HepG2 (cell line): Measurements from ENCODE around the gene RAB33B. TPM values are rescaled to one million over a fixed set of nuclear protein-coding genes. Genes with fewer than 3 reads are reported as not detected.

ENCODE experiments used
- ATAC-seq: fragments of 200-7000 bp; cut with Tn5 transposase; 3 replicates; pipeline ENCODE4 v1.9.1; 2020; ENCODE audit warnings: mild to moderate bottlenecking, moderate library complexity
- BruUV-seq: library from RNA; stranded (reverse); fragments of 400-500 nt; replicated peaks from 2 replicates; lab custom pipeline; 2021; lab: Mats Ljungman, UMichigan
- CTCF ChIA-PET: fragments of 300-600 bp; formaldehyde crosslinking; extraction: SDS; loops from one replicate; lab custom pipeline; 2021; ENCODE audit warnings: low total read pairs, inconsistent platforms, low intra/inter-chr PET ratio; lab: Yijun Ruan, JAX
- POLR2A ChIA-PET: fragments of 350-600 bp; sonication (Branson Sonifier 250); formaldehyde crosslinking; loops from one replicate; lab custom pipeline; 2020; ENCODE audit warnings: antibody characterized with exemption, inconsistent platforms; lab: Yijun Ruan, JAX
- DNase-seq: peaks from one replicate; pipeline ENCODE4 v3.0.0-alpha.2; 2015; ENCODE audit warnings: low spot score
- FAIRE-seq: peaks from 3 replicates; lab custom pipeline; 2011; peaks lifted over from hg19 to GRCh38; lab: Jason Lieb, UNC
- H2AFZ ChIP-seq: one replicate; pipeline ENCODE4 v1.6.1; 2011; ENCODE audit warnings: low read length, inconsistent platforms
- H3K27ac ChIP-seq: fragments of 300-600 bp; 3 replicates; pipeline ENCODE4 v1.8.0; 2011; ENCODE audit warnings: mixed run types, mild to moderate bottlenecking, mixed read lengths, low read length, inconsistent platforms; ENCODE audit not compliant: insufficient read depth; ENCODE audit errors: extremely low read length
- H3K27me3 ChIP-seq, 2 experiments: fragments of 200-600 bp in 1 of 2; 2 replicates in 1 of 2; 3 replicates in 1 of 2; pipeline versions ENCODE4 v1.6.0 to v1.8.0; 2011; ENCODE audit warnings: low read length in 2 of 2, mild to moderate bottlenecking in 2 of 2, moderate library complexity in 2 of 2, inconsistent platforms in 1 of 2; ENCODE audit not compliant: insufficient read depth in 2 of 2, control insufficient read depth in 1 of 2
- H3K36me3 ChIP-seq, 2 experiments: fragments of 200-600 bp in 1 of 2; replicated peaks in 1 of 2; 2 replicates in 1 of 2; 3 replicates in 1 of 2; pipeline versions ENCODE4 v1.5.1 to v1.8.0; 2011; ENCODE audit warnings: low read length in 2 of 2, inconsistent platforms in 1 of 2; ENCODE audit not compliant: insufficient read depth in 2 of 2, control insufficient read depth in 1 of 2
- H3K4me1 ChIP-seq: 2 replicates; pipeline ENCODE4 v1.5.1; 2012; ENCODE audit warnings: low read length, inconsistent platforms; ENCODE audit not compliant: insufficient read depth
- H3K4me2 ChIP-seq: 2 replicates; pipeline ENCODE4 v1.6.0; 2011; ENCODE audit warnings: low read depth, low read length, inconsistent platforms
- H3K4me3 ChIP-seq, 3 experiments: fragments of 200-600 bp in 1 of 3; sonication (generic), shearing (Covaris generic) in 1 of 3; replicated peaks in 1 of 3; 2 replicates each; pipeline ENCODE4 v1.5.1; 2011 to 2016; ENCODE audit warnings: low read length in 3 of 3, inconsistent platforms in 2 of 3, low read depth in 2 of 3, mild to moderate bottlenecking in 2 of 3, control low read depth in 1 of 3, mixed read lengths in 1 of 3; ENCODE audit not compliant: insufficient read depth in 1 of 3
- H3K79me2 ChIP-seq: one replicate; pipeline ENCODE4 v1.6.1; 2011; ENCODE audit warnings: low read length, inconsistent platforms; ENCODE audit not compliant: insufficient read depth
- H3K9ac ChIP-seq: 2 replicates; pipeline ENCODE4 v1.6.0; 2011; ENCODE audit warnings: mild to moderate bottlenecking, low read depth, low read length, inconsistent platforms; ENCODE audit not compliant: insufficient read depth
- H3K9me3 ChIP-seq: 2 replicates; pipeline ENCODE4 v1.5.1; 2012; ENCODE audit warnings: mild to moderate bottlenecking, low read length
- H4K20me1 ChIP-seq: 2 replicates; pipeline ENCODE4 v1.6.0; 2011; ENCODE audit warnings: inconsistent platforms, mild to moderate bottlenecking, low read length, moderate library complexity; ENCODE audit not compliant: insufficient read depth
- AKNA ChIP-seq: sonication (generic); formaldehyde crosslinking; IDR thresholded peaks from 2 replicates; pipeline ENCODE4 v1.4.0; 2020; ENCODE audit warnings: missing genetic modification reagents, borderline replicate concordance
- ARNT2 ChIP-seq: sonication (generic); formaldehyde crosslinking; IDR thresholded peaks from 2 replicates; pipeline ENCODE4 v1.8.0; 2022; ENCODE audit warnings: mild to moderate bottlenecking, low read depth, missing genetic modification reagents, moderate library complexity
- EED ChIP-seq: sonication (generic); formaldehyde crosslinking; IDR thresholded peaks from 2 replicates; pipeline ENCODE4 v1.5.0; 2020; ENCODE audit warnings: mild to moderate bottlenecking, missing genetic modification reagents
- ETV5 ChIP-seq: IDR thresholded peaks from 2 replicates; pipeline ENCODE4 v1.6.1; 2018; ENCODE audit warnings: missing biosample characterization, missing genetic modification reagents, inconsistent platforms, borderline replicate concordance
- IRF9 ChIP-seq: sonication (generic); formaldehyde crosslinking; IDR thresholded peaks from 2 replicates; pipeline ENCODE4 v1.8.0; 2022; ENCODE audit warnings: missing genetic modification reagents, mild to moderate bottlenecking, borderline replicate concordance
- KDM5B ChIP-seq: sonication (generic); formaldehyde crosslinking; IDR thresholded peaks from 2 replicates; pipeline ENCODE4 v1.4.0; 2020; ENCODE audit warnings: missing genetic modification reagents, mild to moderate bottlenecking, borderline replicate concordance
- KLF9 ChIP-seq: IDR thresholded peaks from 2 replicates; pipeline ENCODE4 v1.6.1; 2016; ENCODE audit warnings: low read depth
- MYNN ChIP-seq: sonication (generic); formaldehyde crosslinking; IDR thresholded peaks from 2 replicates; pipeline ENCODE4 v1.4.0; 2020; ENCODE audit warnings: mild to moderate bottlenecking, low read depth, missing genetic modification reagents
- PHF8 ChIP-seq: sonication (generic); formaldehyde crosslinking; IDR thresholded peaks from 2 replicates; pipeline ENCODE4 v1.5.0; 2020; ENCODE audit warnings: missing genetic modification reagents
- SALL1 ChIP-seq: sonication (generic); formaldehyde crosslinking; IDR thresholded peaks from 2 replicates; pipeline ENCODE4 v1.8.0; 2022; ENCODE audit warnings: mild to moderate bottlenecking, missing genetic modification reagents
- UBTF ChIP-seq: sonication (generic); formaldehyde crosslinking; IDR thresholded peaks from 2 replicates; pipeline ENCODE4 v1.4.0; 2020; ENCODE audit warnings: mild to moderate bottlenecking, missing genetic modification reagents
- ZFP41 ChIP-seq: sonication (generic); formaldehyde crosslinking; IDR thresholded peaks from 2 replicates; pipeline ENCODE4 v1.4.0; 2020; ENCODE audit warnings: mild to moderate bottlenecking, missing genetic modification reagents, borderline replicate concordance
- ZNF207 ChIP-seq: fragments of 450-650 bp; IDR thresholded peaks from 2 replicates; pipeline ENCODE4 v1.6.1; 2016; ENCODE audit warnings: antibody characterized with exemption, borderline replicate concordance
- ZNF619 ChIP-seq: sonication (generic); formaldehyde crosslinking; IDR thresholded peaks from 2 replicates; pipeline ENCODE4 v1.4.0; 2020; ENCODE audit warnings: mild to moderate bottlenecking, missing genetic modification reagents
- WGBS: methylation state at CpG from one replicate; pipeline ENCODE4 v1.1.6; 2017; ENCODE audit warnings: low lambda C conversion rate; 5-methylcytosine and 5-hydroxymethylcytosine counted together
- in situ Hi-C: cut with HindIII; loops from 2 replicates; pipeline ENCODE4 v1.10.0; 2017; ENCODE audit warnings: low pct_unique_long_range_greater_than_20kb; ENCODE audit not compliant: extremely low pct_ligation_motif_present
- intact Hi-C: fragments of 100-400 bp; cut with micrococcal nuclease; formaldehyde crosslinking; loops from one replicate; pipeline ENCODE4 v1.10.0; 2022; ENCODE audit not compliant: unreplicated experiment
- polyA plus RNA-seq, 8 experiments: library from polyadenylated mRNA; depleted of rRNA in 3 of 8; stranded (reverse) in 7 of 8; unstranded in 1 of 8; fragments of >200 nt; fragmentation: Illumina TruSeq in 4 of 8; extraction: Trizol in 4 of 8; gene quantifications; 2 replicates each; pipeline versions ENCODE4 v1.2.1 to v1.2.3, GENCODE V29; 2011 to 2016; ENCODE audit warnings: low read depth in 4 of 8, missing spikeins in 1 of 8, mixed read lengths in 1 of 8; ENCODE audit not compliant: insufficient read depth in 1 of 8
- total RNA-seq, 5 experiments: library from RNA; depleted of rRNA; stranded (reverse); fragments of >200 nt; fragmentation: Illumina TruSeq; extraction: Trizol; gene quantifications; 2 replicates each; pipeline ENCODE4 v1.2.3, GENCODE V29; 2016; ENCODE audit warnings: low read depth in 1 of 5

RAB33B gene
- total and polyA plus RNA-seq, 2 of the 13 experiments (the other 11 are each of a cell fraction or from before 2014, with no cell fraction given): 7.6 to 8.1 TPM

- no peak for DNase-seq
- no peak for TF ChIP-seq ARNT2 (CRISPR knock-in tag)
- no peak for TF ChIP-seq IRF9 (CRISPR knock-in tag)
- TF ChIP-seq KDM5B (CRISPR knock-in tag): no peak
- no peak for TF ChIP-seq ZFP41 (CRISPR knock-in tag)
- TF ChIP-seq ZNF619 (CRISPR knock-in tag): no peak
- no peak for TF ChIP-seq EED (CRISPR knock-in tag)
- no peak for TF ChIP-seq KLF9
- TF ChIP-seq ETV5 (CRISPR knock-in tag): no peak
- TF ChIP-seq MYNN (CRISPR knock-in tag): no peak
- no peak for TF ChIP-seq SALL1 (CRISPR knock-in tag)
- no peak for TF ChIP-seq ZNF207
- TF ChIP-seq UBTF: no peak
- TF ChIP-seq PHF8 (CRISPR knock-in tag): no peak
- TF ChIP-seq AKNA: no peak
- TF ChIP-seq, all 625 proteins: peak for 0
- no peaks in the 10 kb centered on the region for H3K27me3 ChIP-seq
- no peak overlapping the region for H3K4me3 ChIP-seq
- no peak overlapping the region for H3K27ac ChIP-seq
- POLR2A ChIA-PET: no interaction called here
- no peak overlapping the region for H2AFZ ChIP-seq
- FAIRE-seq (no peak), ATAC-seq (no peak)
- H3K79me2 ChIP-seq: peaks cover 44% of the 10 kb centered on the region
- H4K20me1 ChIP-seq: peaks cover 4% of the 10 kb centered on the region; the same call in 1 of the 2 replicates
- no peak overlapping the region for H3K4me2 ChIP-seq
- in situ Hi-C loops (no loop called here), intact Hi-C loops (no loop called here)
- 91% methylated on average over 2 of the region's 2 CpGs for WGBS
- no TSS peak for BruUV-seq
- H3K9me3 ChIP-seq: peaks cover 6% of the 10 kb centered on the region; the same call in 1 of the 2 replicates
- peaks cover 5 to 15% of the 10 kb centered on the region in 2 experiments for H3K36me3 ChIP-seq
- no peak overlapping the region for H3K9ac ChIP-seq
- H3K4me1 ChIP-seq: peaks cover 20% of the 10 kb centered on the region
- CTCF ChIA-PET: no interaction called here
These were observed 15.3 kb downstream of the RAB33B start for GRCh38 chr4:139469216-139469615.
